ENCODE measurements around the gene TMEM131.

The TMEM131 gene

DNA sequence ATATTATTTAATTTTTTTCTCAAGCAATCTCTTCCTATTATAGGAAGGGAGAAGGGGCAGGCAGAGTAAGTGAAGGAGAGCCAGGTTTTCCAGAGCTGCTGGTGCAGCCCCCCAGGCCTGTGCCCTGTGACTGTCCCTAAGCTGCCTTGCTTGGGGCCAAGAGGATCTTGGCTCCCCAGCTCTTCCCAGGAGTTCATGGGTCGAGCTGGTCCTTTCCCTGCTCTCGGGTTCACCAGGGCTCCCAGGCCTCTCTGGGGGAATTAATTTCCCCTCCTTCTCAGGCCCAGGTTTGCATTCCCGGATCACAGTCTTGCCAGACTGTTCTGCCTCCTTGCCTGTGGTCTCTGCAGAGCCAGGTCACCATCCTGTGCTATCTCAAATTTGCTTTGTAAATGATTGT, 12.7 kb upstream of the TMEM131 start:
- TF ChIP-seq, protein P1, sequence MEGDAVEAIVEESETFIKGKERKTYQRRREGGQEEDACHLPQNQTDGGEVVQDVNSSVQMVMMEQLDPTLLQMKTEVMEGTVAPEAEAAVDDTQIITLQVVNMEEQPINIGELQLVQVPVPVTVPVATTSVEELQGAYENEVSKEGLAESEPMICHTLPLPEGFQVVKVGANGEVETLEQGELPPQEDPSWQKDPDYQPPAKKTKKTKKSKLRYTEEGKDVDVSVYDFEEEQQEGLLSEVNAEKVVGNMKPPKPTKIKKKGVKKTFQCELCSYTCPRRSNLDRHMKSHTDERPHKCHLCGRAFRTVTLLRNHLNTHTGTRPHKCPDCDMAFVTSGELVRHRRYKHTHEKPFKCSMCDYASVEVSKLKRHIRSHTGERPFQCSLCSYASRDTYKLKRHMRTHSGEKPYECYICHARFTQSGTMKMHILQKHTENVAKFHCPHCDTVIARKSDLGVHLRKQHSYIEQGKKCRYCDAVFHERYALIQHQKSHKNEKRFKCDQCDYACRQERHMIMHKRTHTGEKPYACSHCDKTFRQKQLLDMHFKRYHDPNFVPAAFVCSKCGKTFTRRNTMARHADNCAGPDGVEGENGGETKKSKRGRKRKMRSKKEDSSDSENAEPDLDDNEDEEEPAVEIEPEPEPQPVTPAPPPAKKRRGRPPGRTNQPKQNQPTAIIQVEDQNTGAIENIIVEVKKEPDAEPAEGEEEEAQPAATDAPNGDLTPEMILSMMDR (IDR thresholded peaks at IDR 0.05; ENCODE audit: insufficient read depth, missing control alignments): no peak
- no peak for FAIRE-seq
- no peak for DNase-seq (ENCODE audit: insufficient read length, low spot score)

DNA sequence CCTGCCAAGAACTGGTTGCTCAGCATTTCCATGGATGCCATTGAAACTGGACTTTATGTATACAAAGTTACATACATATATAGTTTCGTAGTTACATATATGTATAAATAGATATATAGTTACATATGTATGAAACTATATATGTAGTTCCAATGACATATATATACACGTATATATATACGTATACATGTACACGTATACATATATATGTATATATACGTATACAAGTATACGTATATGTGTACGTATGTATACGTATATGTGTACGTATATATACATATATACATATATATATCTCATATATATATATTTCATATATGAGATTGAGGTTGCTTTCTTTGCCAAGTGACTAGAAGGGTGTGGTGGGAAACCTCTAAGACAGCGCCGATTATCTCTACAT, 10.6 kb upstream of the TMEM131 start:
- FAIRE-seq: no peak
- TF ChIP-seq, protein P1 (IDR thresholded peaks at IDR 0.05; ENCODE audit: insufficient read depth, missing control alignments): no peak
- DNase-seq (ENCODE audit: insufficient read length, low spot score): no peak

GRCh38 chr2:98004613-98005012, 8.9 kb upstream of the TMEM131 start:
- TF ChIP-seq, protein P1 (IDR thresholded peaks at IDR 0.05; ENCODE audit: insufficient read depth, missing control alignments): no peak
- DNase-seq (ENCODE audit: insufficient read length, low spot score): no peak
- no peak for FAIRE-seq

- FAIRE-seq (no peak), DNase-seq (ENCODE audit: insufficient read length, low spot score) (no peak)
- TF ChIP-seq, protein P1 (IDR thresholded peaks at IDR 0.05; ENCODE audit: insufficient read depth, missing control alignments): no peak
Measured at GRCh38 chr2:98004047-98004446, 8.3 kb upstream of the TMEM131 start.

- TF ChIP-seq, protein P1 (IDR thresholded peaks at IDR 0.05; ENCODE audit: insufficient read depth, missing control alignments): no peak
- no peak for DNase-seq (ENCODE audit: insufficient read length, low spot score)
- no peak for FAIRE-seq
Measured at GRCh38 chr2:97999536-97999935, 3.8 kb upstream of the TMEM131 start.

DNA sequence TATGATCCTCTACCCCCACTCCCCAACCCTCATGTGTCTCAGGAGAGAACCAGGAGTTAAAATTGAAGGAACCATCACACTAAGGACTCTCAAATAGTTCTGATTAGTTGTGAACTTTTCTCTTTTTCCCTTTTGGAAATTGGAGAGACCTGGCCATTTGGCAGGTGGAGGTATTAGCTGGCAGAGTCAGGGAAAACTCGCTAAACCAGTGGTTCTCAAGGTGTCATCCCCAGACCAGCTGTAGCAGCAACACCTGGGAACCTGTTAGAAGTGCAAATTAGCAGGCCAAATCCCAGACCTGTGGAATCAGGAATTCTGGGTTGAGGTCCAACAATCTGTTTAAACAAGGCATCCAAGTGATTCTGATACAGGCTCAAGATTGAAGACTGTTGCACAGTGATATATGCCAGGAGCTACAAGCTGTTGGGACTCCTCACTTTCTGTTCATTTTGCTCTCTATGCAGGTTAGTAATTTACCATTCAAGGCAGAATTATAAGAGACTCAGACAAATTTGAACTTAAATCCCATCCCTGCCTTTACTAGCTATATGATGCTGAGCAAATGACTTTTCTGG, 2.8 kb upstream of the TMEM131 start:
- FAIRE-seq: no peak
- TF ChIP-seq, protein P1 (IDR thresholded peaks at IDR 0.05; ENCODE audit: insufficient read depth, missing control alignments): no peak

GRCh38 chr2:97997784-97998392, 2.1 kb upstream of the TMEM131 start:
- TF ChIP-seq, protein P1 (IDR thresholded peaks at IDR 0.05; ENCODE audit: insufficient read depth, missing control alignments): no peak
- DNase-seq (ENCODE audit: insufficient read length, low spot score): no peak
- no peak for FAIRE-seq

More for the DNA sequence above, 2.8 kb upstream of the TMEM131 start:
- DNase-seq (ENCODE audit: insufficient read length, low spot score): no peak

Measured in D721Med (cell line).